Measurements from ENCODE around the gene XRN1. TPM values are rescaled to one million over a fixed set of nuclear protein-coding genes. Genes with fewer than 3 reads are reported as not detected.

XRN1 gene
- total RNA-seq, 1 experiment from 2014 or later = 29.9 TPM

DNA sequence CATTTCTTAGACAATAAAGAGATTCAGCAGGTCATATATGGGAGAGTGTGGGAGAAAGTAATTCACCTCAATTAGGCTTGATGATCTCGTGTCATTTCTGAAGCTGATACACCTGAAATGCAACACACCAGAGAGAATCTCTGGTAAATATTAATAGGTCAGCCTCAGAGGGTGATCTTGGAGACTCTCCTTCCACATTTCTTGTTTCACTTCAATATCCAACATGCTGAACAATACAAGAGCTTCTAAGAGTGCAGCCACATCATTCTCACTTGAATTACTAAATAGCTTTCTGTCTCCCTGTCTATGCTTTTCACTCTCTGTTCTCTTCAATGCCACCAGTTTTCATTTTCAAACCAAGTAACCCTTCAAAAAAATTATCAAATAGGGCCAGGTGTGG is 151.3 kb downstream of the XRN1 start:
- DNase-seq (ENCODE audit: low read depth, low spot score) (no peak), ATAC-seq (no peak)
- TF ChIP-seq, protein P1, sequence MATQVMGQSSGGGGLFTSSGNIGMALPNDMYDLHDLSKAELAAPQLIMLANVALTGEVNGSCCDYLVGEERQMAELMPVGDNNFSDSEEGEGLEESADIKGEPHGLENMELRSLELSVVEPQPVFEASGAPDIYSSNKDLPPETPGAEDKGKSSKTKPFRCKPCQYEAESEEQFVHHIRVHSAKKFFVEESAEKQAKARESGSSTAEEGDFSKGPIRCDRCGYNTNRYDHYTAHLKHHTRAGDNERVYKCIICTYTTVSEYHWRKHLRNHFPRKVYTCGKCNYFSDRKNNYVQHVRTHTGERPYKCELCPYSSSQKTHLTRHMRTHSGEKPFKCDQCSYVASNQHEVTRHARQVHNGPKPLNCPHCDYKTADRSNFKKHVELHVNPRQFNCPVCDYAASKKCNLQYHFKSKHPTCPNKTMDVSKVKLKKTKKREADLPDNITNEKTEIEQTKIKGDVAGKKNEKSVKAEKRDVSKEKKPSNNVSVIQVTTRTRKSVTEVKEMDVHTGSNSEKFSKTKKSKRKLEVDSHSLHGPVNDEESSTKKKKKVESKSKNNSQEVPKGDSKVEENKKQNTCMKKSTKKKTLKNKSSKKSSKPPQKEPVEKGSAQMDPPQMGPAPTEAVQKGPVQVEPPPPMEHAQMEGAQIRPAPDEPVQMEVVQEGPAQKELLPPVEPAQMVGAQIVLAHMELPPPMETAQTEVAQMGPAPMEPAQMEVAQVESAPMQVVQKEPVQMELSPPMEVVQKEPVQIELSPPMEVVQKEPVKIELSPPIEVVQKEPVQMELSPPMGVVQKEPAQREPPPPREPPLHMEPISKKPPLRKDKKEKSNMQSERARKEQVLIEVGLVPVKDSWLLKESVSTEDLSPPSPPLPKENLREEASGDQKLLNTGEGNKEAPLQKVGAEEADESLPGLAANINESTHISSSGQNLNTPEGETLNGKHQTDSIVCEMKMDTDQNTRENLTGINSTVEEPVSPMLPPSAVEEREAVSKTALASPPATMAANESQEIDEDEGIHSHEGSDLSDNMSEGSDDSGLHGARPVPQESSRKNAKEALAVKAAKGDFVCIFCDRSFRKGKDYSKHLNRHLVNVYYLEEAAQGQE (IDR thresholded peaks at IDR 0.05; ENCODE audit: insufficient read depth in 1 of 2, low read depth in 2 of 2, low read length in 1 of 2) = no peak
- TF ChIP-seq, protein P2, sequence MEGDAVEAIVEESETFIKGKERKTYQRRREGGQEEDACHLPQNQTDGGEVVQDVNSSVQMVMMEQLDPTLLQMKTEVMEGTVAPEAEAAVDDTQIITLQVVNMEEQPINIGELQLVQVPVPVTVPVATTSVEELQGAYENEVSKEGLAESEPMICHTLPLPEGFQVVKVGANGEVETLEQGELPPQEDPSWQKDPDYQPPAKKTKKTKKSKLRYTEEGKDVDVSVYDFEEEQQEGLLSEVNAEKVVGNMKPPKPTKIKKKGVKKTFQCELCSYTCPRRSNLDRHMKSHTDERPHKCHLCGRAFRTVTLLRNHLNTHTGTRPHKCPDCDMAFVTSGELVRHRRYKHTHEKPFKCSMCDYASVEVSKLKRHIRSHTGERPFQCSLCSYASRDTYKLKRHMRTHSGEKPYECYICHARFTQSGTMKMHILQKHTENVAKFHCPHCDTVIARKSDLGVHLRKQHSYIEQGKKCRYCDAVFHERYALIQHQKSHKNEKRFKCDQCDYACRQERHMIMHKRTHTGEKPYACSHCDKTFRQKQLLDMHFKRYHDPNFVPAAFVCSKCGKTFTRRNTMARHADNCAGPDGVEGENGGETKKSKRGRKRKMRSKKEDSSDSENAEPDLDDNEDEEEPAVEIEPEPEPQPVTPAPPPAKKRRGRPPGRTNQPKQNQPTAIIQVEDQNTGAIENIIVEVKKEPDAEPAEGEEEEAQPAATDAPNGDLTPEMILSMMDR (IDR thresholded peaks at IDR 0.05) = no peak
- no peak for TF ChIP-seq SIN3A (IDR thresholded peaks at IDR 0.05; ENCODE audit: borderline replicate concordance, insufficient read depth, low read depth, low read length)
- no peak for TF ChIP-seq POLR2AphosphoS5 (IDR thresholded peaks at IDR 0.05; ENCODE audit: low read depth, low read length)
- Histone ChIP-seq H3K4me1 (ENCODE audit: control insufficient read depth, insufficient read depth, low read length) (no peaks in the 10 kb centered on the region), H3K9me3 (ENCODE audit: control insufficient read depth, insufficient read depth, low read depth, low read length) (no peaks in the 10 kb centered on the region), H3K4me3 (ENCODE audit: low read depth in 2 of 2, low read length in 2 of 2) (no peak overlapping the region), H3K36me3 (ENCODE audit: control insufficient read depth, insufficient read depth, low read length) (no peaks in the 10 kb centered on the region), H3K27ac (ENCODE audit: low read length) (no peak overlapping the region), H3K27me3 (ENCODE audit: control insufficient read depth, insufficient read depth, low read length) (no peaks in the 10 kb centered on the region)
- intact Hi-C loops (cut with micrococcal nuclease; ENCODE audit: unreplicated experiment) = no loop called here
- POLR2A ChIA-PET = interaction anchor here (0.5 kb wide), 1 partner anchor 136 kb away, joined by 4 read pairs; no protein-coding TSS in a partner anchor
- BruUV-seq (replicated peaks) = no TSS peak
- CTCF ChIA-PET = interaction anchor here (0.5 to 0.6 kb wide), 2 partner anchors 16 to 70 kb away, joined by 3 to 5 read pairs; no protein-coding TSS in a partner anchor
- in situ Hi-C loops (cut with HindIII; ENCODE audit: low pct_unique_long_range_greater_than_20kb, low sequenced_read_pairs) = no loop called here

DNA sequence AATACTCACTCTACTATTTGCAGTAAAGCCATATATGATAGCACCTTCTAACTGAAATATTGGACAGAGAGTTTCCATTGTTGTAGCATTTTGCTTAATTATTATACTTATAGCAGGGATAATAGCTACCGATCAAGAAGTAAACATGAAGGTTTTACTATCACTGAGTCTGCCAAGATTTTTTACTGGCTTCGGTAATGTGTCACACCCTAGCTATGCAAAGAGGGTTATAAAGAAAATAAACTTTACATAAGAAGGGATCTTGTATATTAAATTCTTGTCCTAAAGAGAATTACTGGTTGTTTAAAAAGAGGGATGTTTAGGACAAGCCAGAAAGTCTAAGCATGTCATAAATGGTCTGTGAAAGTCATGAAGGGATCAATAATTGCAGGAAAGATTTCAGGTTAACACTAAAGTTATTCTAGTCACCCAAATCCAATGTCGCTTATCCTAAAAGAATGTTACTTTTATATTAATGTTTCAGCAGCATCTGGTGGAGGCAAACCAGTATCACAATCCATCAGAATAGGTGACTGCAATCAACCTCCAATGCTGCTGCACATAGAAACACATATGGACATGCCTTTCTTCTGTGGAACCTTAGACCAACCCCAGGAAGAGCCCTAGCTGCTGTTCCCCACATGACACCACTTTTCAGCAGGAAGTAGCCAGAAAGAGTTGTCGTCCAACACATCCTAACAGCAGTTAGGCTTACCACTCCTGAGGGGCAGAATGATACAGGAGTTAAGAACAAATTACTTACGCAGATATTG is 159.8 kb downstream of the XRN1 start:
- no peak for ATAC-seq
- peaks cover 23% of the 10 kb centered on the region for H3K9me3 ChIP-seq (ENCODE audit: control insufficient read depth, insufficient read depth, low read depth, low read length)
- ChIA-PET POLR2A (no interaction called here), CTCF (no interaction called here)
- H3K36me3 ChIP-seq (ENCODE audit: control insufficient read depth, insufficient read depth, low read length) = no peaks in the 10 kb centered on the region
- in situ Hi-C loops (cut with HindIII; ENCODE audit: low pct_unique_long_range_greater_than_20kb, low sequenced_read_pairs) (no loop called here), intact Hi-C loops (cut with micrococcal nuclease; ENCODE audit: unreplicated experiment) (no loop called here)
- H3K4me3 ChIP-seq (ENCODE audit: low read depth in 2 of 2, low read length in 2 of 2) = no peak overlapping the region
- TF ChIP-seq, protein P1 (IDR thresholded peaks at IDR 0.05; ENCODE audit: insufficient read depth in 1 of 2, low read depth in 2 of 2, low read length in 1 of 2) = no peak
- TF ChIP-seq TCF7L2 (IDR thresholded peaks at IDR 0.05; ENCODE audit: low read depth, low read length) (no peak), SIN3A (IDR thresholded peaks at IDR 0.05; ENCODE audit: borderline replicate concordance, insufficient read depth, low read depth, low read length) (no peak), POLR2AphosphoS5 (IDR thresholded peaks at IDR 0.05; ENCODE audit: low read depth, low read length) (no peak)
- TF ChIP-seq, protein P2 (IDR thresholded peaks at IDR 0.05) = no peak
- BruUV-seq (replicated peaks) = no TSS peak
- no peak overlapping the region for H3K27ac ChIP-seq (ENCODE audit: low read length)
- no peaks in the 10 kb centered on the region for H3K27me3 ChIP-seq (ENCODE audit: control insufficient read depth, insufficient read depth, low read length)
- no peak for DNase-seq (ENCODE audit: low read depth, low spot score)
- no peaks in the 10 kb centered on the region for H3K4me1 ChIP-seq (ENCODE audit: control insufficient read depth, insufficient read depth, low read length)

Measured in Panc1 (cell line).